ENCODE results near the gene BAD.

GRCh38 chr11:64243236-64243854 is 41.1 kb downstream of the BAD start:
- TF ChIP-seq EGR1 (IDR thresholded peaks at IDR 0.05; ENCODE audit: low read depth in 2 of 2) (no peak), CTCF (IDR thresholded peaks at IDR 0.05; ENCODE audit: low read depth, low read length, missing input control) (no peak), JUND (IDR thresholded peaks at IDR 0.05) (no peak), MAX (IDR thresholded peaks at IDR 0.05) (no peak)
